GM12878 (cell line): ENCODE measurements around the gene AMOTL1. TPM values are rescaled to one million over a fixed set of nuclear protein-coding genes. Genes with fewer than 3 reads are reported as not detected.

Source experiments
- ATAC-seq: fragments of 200-7000 bp; cut with Tn5 transposase; 3 replicates; pipeline ENCODE4 v1.9.1; 2020; ENCODE audit warnings: mild to moderate bottlenecking, moderate library complexity
- BruUV-seq: library from RNA; stranded (reverse); fragments of 400-500 nt; replicated peaks from 2 replicates; lab custom pipeline; 2021; lab: Mats Ljungman, UMichigan
- CTCF ChIA-PET: fragments of 300-600 bp; sonication (Branson Sonifier 250); formaldehyde crosslinking; extraction: SDS; loops from one replicate; lab custom pipeline; 2021; ENCODE audit warnings: inconsistent platforms; lab: Yijun Ruan, JAX
- POLR2A ChIA-PET: fragments of 350-600 bp; formaldehyde crosslinking; extraction: SDS; loops from one replicate; lab custom pipeline; 2021; ENCODE audit warnings: inconsistent platforms; lab: Charles Lee
- RAD21 ChIA-PET: fragments of 300-600 bp; sonication (Branson Sonifier 250); formaldehyde crosslinking; loops from one replicate; lab custom pipeline; 2023; ENCODE audit warnings: antibody characterized with exemption; ENCODE audit not compliant: unreplicated experiment; lab: Charles Lee
- SMC1A ChIA-PET: fragments of 300-600 bp; sonication (Branson Sonifier 250); formaldehyde crosslinking; loops from one replicate; lab custom pipeline; 2023; ENCODE audit not compliant: unreplicated experiment, uncharacterized antibody; lab: Charles Lee
- DNase-seq: peaks from one replicate; pipeline ENCODE4 v3.0.0-alpha.2; 2011; ENCODE audit warnings: low read depth, low spot score
- FAIRE-seq: peaks from 3 replicates; lab custom pipeline; 2011; peaks lifted over from hg19 to GRCh38; lab: Jason Lieb, UNC
- H2AFZ ChIP-seq: 2 replicates; pipeline ENCODE4 v1.6.0; 2011; ENCODE audit warnings: low read depth, low read length, control low read depth; ENCODE audit not compliant: control insufficient read depth
- H3K27ac ChIP-seq: 2 replicates; pipeline ENCODE4 v1.5.1; 2011; ENCODE audit warnings: control low read depth; ENCODE audit not compliant: control insufficient read depth, insufficient read depth
- H3K27me3 ChIP-seq, 2 experiments: replicated peaks in 1 of 2; 2 replicates each; pipeline versions ENCODE4 v1.6.0 to v1.6.1; 2011; ENCODE audit warnings: low read length in 1 of 2; ENCODE audit not compliant: control insufficient read depth in 2 of 2, insufficient read depth in 2 of 2
- H3K36me3 ChIP-seq, 2 experiments: 2 replicates each; pipeline ENCODE4 v1.5.1; 2011; ENCODE audit warnings: low read length in 1 of 2; ENCODE audit not compliant: control insufficient read depth in 2 of 2, insufficient read depth in 2 of 2
- H3K4me1 ChIP-seq: 2 replicates; pipeline ENCODE4 v1.6.1; 2011; ENCODE audit warnings: mild to moderate bottlenecking, low read length, moderate library complexity, mixed read lengths; ENCODE audit not compliant: control insufficient read depth, insufficient read depth
- H3K4me2 ChIP-seq: 2 replicates; pipeline ENCODE4 v1.6.0; 2011; ENCODE audit warnings: control low read depth; ENCODE audit not compliant: control insufficient read depth, insufficient read depth
- H3K4me3 ChIP-seq: fragments of 200-600 bp; sonication (generic); 2 replicates; pipeline ENCODE4 v1.5.1; 2016
- H3K79me2 ChIP-seq: 2 replicates; pipeline ENCODE4 v1.6.0; 2011; ENCODE audit warnings: low read length; ENCODE audit not compliant: control insufficient read depth, insufficient read depth
- H3K9ac ChIP-seq: 2 replicates; pipeline ENCODE4 v1.8.0; 2011; ENCODE audit warnings: low read length, control low read depth, mixed read lengths; ENCODE audit not compliant: control insufficient read depth, insufficient read depth
- H3K9me3 ChIP-seq: replicated peaks from 3 replicates; pipeline ENCODE4 v1.5.1; 2011; ENCODE audit warnings: mild to moderate bottlenecking, low read length; ENCODE audit not compliant: control insufficient read depth, insufficient read depth
- H4K20me1 ChIP-seq: 2 replicates; pipeline ENCODE4 v1.6.0; 2011; ENCODE audit not compliant: control insufficient read depth, insufficient read depth
- BRCA1 ChIP-seq: IDR thresholded peaks from 2 replicates; pipeline ENCODE4 v1.6.1; 2011; ENCODE audit warnings: low read depth, low read length, improper control_type of control experiment
- CHD4 ChIP-seq: fragments of 200-600 bp; sonication (generic); IDR thresholded peaks from 2 replicates; pipeline ENCODE4 v1.6.1; 2016; ENCODE audit warnings: mild to moderate bottlenecking
- CREB1 ChIP-seq: IDR thresholded peaks from 2 replicates; pipeline ENCODE4 v1.6.1; 2012; ENCODE audit warnings: low read depth, mild to moderate bottlenecking, inconsistent platforms
- IRF5 ChIP-seq: fragments of 450-650 bp; IDR thresholded peaks from 2 replicates; pipeline ENCODE4 v1.6.1; 2017; ENCODE audit warnings: borderline replicate concordance
- KLF5 ChIP-seq: fragments of 450-650 bp; IDR thresholded peaks from 2 replicates; pipeline ENCODE4 v1.6.1; 2014; ENCODE audit warnings: mild to moderate bottlenecking; ENCODE audit not compliant: partially characterized antibody
- LARP7 ChIP-seq: fragments of 450-650 bp; IDR thresholded peaks from 2 replicates; pipeline ENCODE4 v1.6.1; 2017; ENCODE audit warnings: mild to moderate bottlenecking
- MYB ChIP-seq: fragments of 150-350 bp; IDR thresholded peaks from 2 replicates; pipeline ENCODE4 v1.6.1; 2014; ENCODE audit warnings: mild to moderate bottlenecking, low read depth, low read length, borderline replicate concordance
- MYC ChIP-seq: IDR thresholded peaks from 2 replicates; pipeline ENCODE4 v1.6.1; 2011; ENCODE audit warnings: mild to moderate bottlenecking, low read length, moderate library complexity, inconsistent platforms; ENCODE audit not compliant: insufficient read depth, insufficient replicate concordance, insufficient read length, severe bottlenecking
- NRF1 ChIP-seq: conservative IDR thresholded peaks from 2 replicates; pipeline ENCODE4 v1.6.1; 2011; ENCODE audit warnings: mild to moderate bottlenecking, low read depth, low read length, improper control_type of control experiment
- RAD21 ChIP-seq: IDR thresholded peaks from 2 replicates; pipeline ENCODE4 v1.6.1; 2011; ENCODE audit warnings: mild to moderate bottlenecking, low read depth, low read length, moderate library complexity; ENCODE audit not compliant: insufficient read depth
- RAD51 ChIP-seq: fragments of 450-650 bp; IDR thresholded peaks from 2 replicates; pipeline ENCODE4 v1.6.1; 2016; ENCODE audit warnings: moderate library complexity, mild to moderate bottlenecking, inconsistent platforms
- RELA ChIP-seq: fragments of 450-650 bp; IDR thresholded peaks from 2 replicates; pipeline ENCODE4 v1.8.0; 2014; ENCODE audit warnings: borderline replicate concordance; ENCODE audit not compliant: partially characterized antibody
- SIN3A ChIP-seq: IDR thresholded peaks from 2 replicates; pipeline ENCODE4 v1.6.1; 2012; ENCODE audit warnings: low read depth, low read length, improper control_type of control experiment
- SMC3 ChIP-seq: IDR thresholded peaks from 2 replicates; pipeline ENCODE4 v1.6.1; 2011; ENCODE audit warnings: low read length, improper control_type of control experiment, borderline replicate concordance
- TCF12 ChIP-seq: IDR thresholded peaks from 2 replicates; pipeline ENCODE4 v1.6.1; 2011; ENCODE audit warnings: low read depth, mild to moderate bottlenecking, low read length
- WGBS: methylation state at CpG from one replicate; pipeline ENCODE4 v1.1.6; 2016; ENCODE audit warnings: low lambda C conversion rate; ENCODE audit not compliant: insufficient replicate concordance, insufficient coverage; ENCODE audit errors: missing lambda C conversion rate; 5-methylcytosine and 5-hydroxymethylcytosine counted together
- in situ Hi-C: fragments of 300-500 bp; cut with MboI; formaldehyde crosslinking; loops from 9 replicates; pipeline ENCODE4 v1.14.3; 2018; ENCODE audit warnings: mixed read lengths
- intact Hi-C: fragments of 100-400 bp; cut with micrococcal nuclease; formaldehyde crosslinking; loops from one replicate; pipeline ENCODE4 v1.14.2; 2022; ENCODE audit not compliant: unreplicated experiment
- polyA plus RNA-seq, 11 experiments: library from polyadenylated mRNA; depleted of rRNA in 4 of 11; unstranded in 6 of 11; stranded (reverse) in 5 of 11; fragments of >200 nt; fragmentation: Nextera tagmentation in 4 of 11; fragmentation: Illumina TruSeq in 1 of 11; extraction: Ambion mirVana in 4 of 11; extraction: Trizol in 1 of 11; gene quantifications; 1 replicate in 1 of 11; 2 replicates in 10 of 11; pipeline versions ENCODE4 v1.2.1 to v1.2.3, GENCODE V29; 2011 to 2016; ENCODE audit warnings: inconsistent platforms in 2 of 11, missing spikeins in 2 of 11, low read depth in 1 of 11
- total RNA-seq, 4 experiments: library from RNA; depleted of rRNA in 3 of 4; stranded (reverse); fragments of >200 nt in 3 of 4; fragmentation: Illumina TruSeq in 1 of 4; extraction: Trizol in 1 of 4; gene quantifications; 2 replicates each; pipeline versions ENCODE4 v1.2.1 to v1.2.3, GENCODE V29; 2013 to 2021
- TF ChIP-seq, protein P1 (sequence below): IDR thresholded peaks from 2 replicates; pipeline ENCODE4 v1.6.1; 2012; ENCODE audit warnings: low read depth, low read length, improper control_type of control experiment

Gene AMOTL1
- total and polyA plus RNA-seq, 10 of the 15 experiments (the other 5 are each of a cell fraction or from before 2014, with no cell fraction given): under 0.01 to 0.41 (median 0.01) TPM; not detected in 7

GRCh38 chr11:94796863-94797262 lies 28.7 kb downstream of the AMOTL1 start:
- POLR2A ChIA-PET: no interaction called here
- no peak for FAIRE-seq

More at GRCh38 chr11:94796863-94797262, 28.7 kb downstream of the AMOTL1 start:
- H3K27ac ChIP-seq: no peak overlapping the region
- intact Hi-C loops: no loop called here
- H3K4me2 ChIP-seq: no peak overlapping the region
- peaks cover 0 to 3% of the 10 kb centered on the region in 2 experiments; a peak in 2 of 4 replicates for H3K27me3 ChIP-seq
- TF ChIP-seq RAD21 (no peak), LARP7 (no peak), KLF5 (no peak), MYC (no peak), CREB1 (no peak), IRF5 (no peak), BRCA1 (no peak), RELA (no peak), RAD51 (no peak), MYB (no peak), CHD4 (no peak), SMC3 (no peak), TCF12 (no peak), NRF1 (no peak), SIN3A (no peak)
- TF ChIP-seq, protein P1, sequence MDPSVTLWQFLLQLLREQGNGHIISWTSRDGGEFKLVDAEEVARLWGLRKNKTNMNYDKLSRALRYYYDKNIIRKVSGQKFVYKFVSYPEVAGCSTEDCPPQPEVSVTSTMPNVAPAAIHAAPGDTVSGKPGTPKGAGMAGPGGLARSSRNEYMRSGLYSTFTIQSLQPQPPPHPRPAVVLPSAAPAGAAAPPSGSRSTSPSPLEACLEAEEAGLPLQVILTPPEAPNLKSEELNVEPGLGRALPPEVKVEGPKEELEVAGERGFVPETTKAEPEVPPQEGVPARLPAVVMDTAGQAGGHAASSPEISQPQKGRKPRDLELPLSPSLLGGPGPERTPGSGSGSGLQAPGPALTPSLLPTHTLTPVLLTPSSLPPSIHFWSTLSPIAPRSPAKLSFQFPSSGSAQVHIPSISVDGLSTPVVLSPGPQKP: no peak
- no peaks in the 10 kb centered on the region for H3K79me2 ChIP-seq
- in situ Hi-C loops: no loop called here
- peaks cover 4% of the 10 kb centered on the region; the same call in 1 of the 2 replicates for H4K20me1 ChIP-seq
- no peaks in the 10 kb centered on the region for H3K4me1 ChIP-seq
- no peak overlapping the region for H3K9ac ChIP-seq
- no peaks in the 10 kb centered on the region for H3K36me3 ChIP-seq
- no TSS peak for BruUV-seq
- ATAC-seq: no peak
- H3K4me3 ChIP-seq: no peak overlapping the region
- DNase-seq: no peak
- ChIA-PET CTCF (interaction anchor here (1.6 kb wide), 1 partner anchor 10 kb away, joined by 5 read pairs; no protein-coding TSS in a partner anchor), SMC1A (no interaction called here), RAD21 (no interaction called here)
- no peaks in the 10 kb centered on the region for H3K9me3 ChIP-seq
- WGBS: 30% methylated on average over 4 of the region's 4 CpGs
- no peak overlapping the region for H2AFZ ChIP-seq
